Transverse colon (tissue), 3 donors: ENCODE results near the gene SRGAP2B.
"Not testable (repeated sequence)": the region's sequence is repeated elsewhere in the genome, so short reads cannot be mapped to it uniquely, and the experiment has no call there.

Experiments used
- EP300 ChIP-seq: sonication (generic); formaldehyde crosslinking; IDR thresholded peaks from one replicate; pipeline ENCODE4 v1.6.1; 2017; ENCODE audit warnings: antibody characterized with exemption, low read depth
- POLR2A ChIP-seq: fragments of 450-650 bp; IDR thresholded peaks from one replicate; pipeline ENCODE4 v1.6.1; 2016; ENCODE audit warnings: antibody characterized with exemption, mild to moderate bottlenecking, moderate library complexity
- TF ChIP-seq, protein P1 (sequence below), 5 experiments: fragments of 200-600 bp in 3 of 5; fragments of 450-650 bp in 2 of 5; sonication (generic) in 3 of 5; IDR thresholded peaks; 1 replicate in 2 of 5; 2 replicates in 3 of 5; pipeline ENCODE4 v1.5.1; 2016 to 2017; ENCODE audit warnings: antibody characterized with exemption in 5 of 5, inconsistent platforms in 3 of 5, mild to moderate bottlenecking in 2 of 5, moderate library complexity in 1 of 5

DNA sequence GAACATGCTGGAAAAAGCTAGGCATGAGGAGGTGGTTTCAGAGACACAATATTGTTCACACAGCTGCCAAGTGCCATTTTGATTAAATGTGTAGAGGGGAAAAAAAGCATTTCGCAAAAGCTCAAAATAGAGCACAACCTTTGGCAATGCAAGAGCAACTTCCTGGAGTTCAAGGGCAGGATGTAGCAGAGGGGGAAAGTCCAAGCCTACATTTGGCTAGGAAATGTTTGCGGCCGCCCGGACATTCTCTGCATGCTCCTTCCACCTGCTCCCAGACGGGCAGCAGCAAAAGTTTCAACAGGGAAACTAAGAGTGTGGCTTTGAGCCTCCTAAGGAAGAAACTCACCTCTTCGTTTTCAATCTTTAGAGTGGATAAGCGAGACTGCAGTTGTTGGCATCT lies 202.1 kb downstream of the SRGAP2B start:
- not testable (repeated sequence) for TF ChIP-seq EP300, POLR2A
- TF ChIP-seq, protein P1, sequence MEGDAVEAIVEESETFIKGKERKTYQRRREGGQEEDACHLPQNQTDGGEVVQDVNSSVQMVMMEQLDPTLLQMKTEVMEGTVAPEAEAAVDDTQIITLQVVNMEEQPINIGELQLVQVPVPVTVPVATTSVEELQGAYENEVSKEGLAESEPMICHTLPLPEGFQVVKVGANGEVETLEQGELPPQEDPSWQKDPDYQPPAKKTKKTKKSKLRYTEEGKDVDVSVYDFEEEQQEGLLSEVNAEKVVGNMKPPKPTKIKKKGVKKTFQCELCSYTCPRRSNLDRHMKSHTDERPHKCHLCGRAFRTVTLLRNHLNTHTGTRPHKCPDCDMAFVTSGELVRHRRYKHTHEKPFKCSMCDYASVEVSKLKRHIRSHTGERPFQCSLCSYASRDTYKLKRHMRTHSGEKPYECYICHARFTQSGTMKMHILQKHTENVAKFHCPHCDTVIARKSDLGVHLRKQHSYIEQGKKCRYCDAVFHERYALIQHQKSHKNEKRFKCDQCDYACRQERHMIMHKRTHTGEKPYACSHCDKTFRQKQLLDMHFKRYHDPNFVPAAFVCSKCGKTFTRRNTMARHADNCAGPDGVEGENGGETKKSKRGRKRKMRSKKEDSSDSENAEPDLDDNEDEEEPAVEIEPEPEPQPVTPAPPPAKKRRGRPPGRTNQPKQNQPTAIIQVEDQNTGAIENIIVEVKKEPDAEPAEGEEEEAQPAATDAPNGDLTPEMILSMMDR (IDR thresholded peaks at IDR 0.05) = not testable (repeated sequence)
